GM06990 (cell line): ENCODE measurements around the gene FOXD3.

Experiments
- DNase-seq: peaks from one replicate; pipeline ENCODE4 v3.0.0-alpha.2; 2011; ENCODE audit not compliant: insufficient read length; ENCODE audit errors: extremely low read depth
- H3K27me3 ChIP-seq: replicated peaks from 2 replicates; pipeline ENCODE4 v1.6.0; 2011; ENCODE audit warnings: low read length; ENCODE audit not compliant: control insufficient read depth, insufficient read depth
- H3K36me3 ChIP-seq: 2 replicates; pipeline ENCODE4 v1.5.1; 2011; ENCODE audit warnings: low read length; ENCODE audit not compliant: control insufficient read depth, insufficient read depth
- H3K4me3 ChIP-seq: replicated peaks from 2 replicates; pipeline ENCODE4 v1.5.1; 2011; ENCODE audit warnings: low read depth, mild to moderate bottlenecking, control low read depth, low read length
- CTCF ChIP-seq: IDR thresholded peaks from 2 replicates; pipeline ENCODE4 v1.5.1; 2011; ENCODE audit warnings: low read length, control low read depth, mild to moderate bottlenecking, inconsistent platforms; ENCODE audit not compliant: insufficient read depth, poor library complexity, severe bottlenecking

FOXD3 gene

GRCh38 chr1:63305043-63305442 is 17.3 kb upstream of the FOXD3 start:
- no peak for DNase-seq
- Histone ChIP-seq H3K4me3 (no peak overlapping the region), H3K36me3 (no peaks in the 10 kb centered on the region), H3K27me3 (no peaks in the 10 kb centered on the region; the same call in 1 of the 2 replicates)
- TF ChIP-seq CTCF, result no peak

GRCh38 chr1:63307196-63307794 is 15.1 kb upstream of the FOXD3 start:
- Histone ChIP-seq H3K4me3 (no peak overlapping the region), H3K27me3 (no peaks in the 10 kb centered on the region)
- TF ChIP-seq CTCF, result no peak

GRCh38 chr1:63316598-63316983 is 5.8 kb upstream of the FOXD3 start:
- TF ChIP-seq CTCF, result no peak
- no peak overlapping the region for H3K4me3 ChIP-seq
- no peak for DNase-seq
- H3K36me3 ChIP-seq, result no peaks in the 10 kb centered on the region
- H3K27me3 ChIP-seq, result peaks cover 2% of the 10 kb centered on the region

More at GRCh38 chr1:63307196-63307794, 15.1 kb upstream of the FOXD3 start:
- no peak for DNase-seq
- H3K36me3 ChIP-seq, result no peaks in the 10 kb centered on the region

DNA sequence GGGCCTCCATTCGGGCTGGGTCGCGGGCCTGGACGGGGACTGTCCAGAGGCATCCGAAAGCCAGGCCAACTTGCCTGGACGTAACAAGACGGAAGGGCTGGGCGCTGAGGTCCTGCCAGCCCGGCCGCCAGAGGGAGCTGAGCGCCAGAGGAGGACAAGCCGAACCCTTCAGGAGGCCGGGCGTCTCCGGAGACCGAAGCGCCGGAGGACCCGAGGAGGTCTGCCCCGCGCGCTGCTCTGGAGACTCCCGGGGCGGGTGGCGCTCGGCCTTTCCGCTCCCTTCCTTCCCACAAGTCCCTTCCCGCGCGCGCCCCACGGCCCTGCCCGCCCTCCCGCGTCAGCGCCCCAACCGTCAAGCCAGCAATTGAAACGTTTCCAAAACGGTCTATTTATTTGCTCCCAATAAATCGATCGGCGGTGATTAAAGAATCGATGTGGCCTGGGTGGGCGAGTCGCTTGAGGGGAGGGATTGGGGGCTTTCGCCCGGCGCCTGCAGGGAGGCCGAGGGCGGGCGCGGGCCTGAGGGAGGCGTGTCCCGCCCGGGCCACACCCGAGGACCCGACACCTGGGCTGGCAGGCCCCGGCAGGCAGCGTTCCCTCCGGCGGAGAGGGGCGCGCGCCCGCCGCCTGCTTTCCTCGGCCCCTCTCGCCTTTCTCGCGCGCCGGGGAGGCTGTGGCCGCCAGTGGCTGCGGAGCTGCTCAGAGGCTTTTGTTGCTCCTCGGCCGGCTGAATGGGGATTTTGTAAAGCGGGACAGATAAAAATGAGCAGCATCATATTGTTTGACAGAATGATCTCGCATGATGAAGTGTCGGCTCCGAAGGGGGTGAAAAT is 5.2 kb upstream of the FOXD3 start:
- Histone ChIP-seq H3K4me3 (peak overlapping the region; percentile 62), H3K27me3 (peaks cover 2% of the 10 kb centered on the region), H3K36me3 (no peaks in the 10 kb centered on the region)
- TF ChIP-seq CTCF, result peak; percentile 83
- peak; percentile 83 for DNase-seq

DNA sequence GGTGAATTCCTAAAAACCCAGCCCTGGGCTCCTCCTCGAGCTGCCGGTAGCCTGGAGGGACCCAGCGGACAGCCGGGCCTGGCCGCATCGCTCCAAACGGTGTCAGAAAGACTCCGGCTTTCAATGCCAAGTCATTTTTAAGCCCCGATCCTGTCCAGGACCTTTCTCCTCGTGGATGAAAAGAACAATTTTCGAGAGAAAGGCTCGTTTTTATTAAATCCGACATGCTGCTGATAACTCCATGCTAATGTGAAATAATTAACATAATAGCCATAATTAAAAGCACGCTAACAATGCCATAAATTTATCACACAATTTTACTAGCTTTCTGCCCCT is 4.6 kb upstream of the FOXD3 start:
- TF ChIP-seq CTCF, result no peak
- peaks cover 2% of the 10 kb centered on the region for H3K27me3 ChIP-seq
- H3K4me3 ChIP-seq, result peak overlapping the region; percentile 62
- no peak for DNase-seq
- no peaks in the 10 kb centered on the region for H3K36me3 ChIP-seq
